Stimulated activated CD8-positive, alpha-beta memory T cell treated with anti-CD3 and anti-CD28 coated beads, Interleukin-2, amount 100 ng/mL, for 1 hour (primary cell): Measurements from ENCODE around the gene UGGT2.
"Not testable (repeated sequence)": the region's sequence is repeated elsewhere in the genome, so short reads cannot be mapped to it uniquely, and the experiment has no call there.

Source experiments
- DNase-seq, 2 donors: peaks; one replicate each; pipeline ENCODE4 v3.0.0-alpha.2; 2020; ENCODE audit warnings: low read depth in 2 of 2

Gene UGGT2

GRCh38 chr13:95898256-95898655 lies 154.9 kb downstream of the UGGT2 start:
- no peak for DNase-seq

GRCh38 chr13:95896301-95896700 lies 156.9 kb downstream of the UGGT2 start:
- no peak for DNase-seq

- DNase-seq: no peak
Measured at GRCh38 chr13:95893861-95894260, 159.3 kb downstream of the UGGT2 start.

GRCh38 chr13:95882121-95882520 lies 171.1 kb downstream of the UGGT2 start:
- DNase-seq: no peak

- DNase-seq: no peak
Measured at GRCh38 chr13:95880331-95880730, 172.9 kb downstream of the UGGT2 start.

GRCh38 chr13:95874286-95874685 lies 178.9 kb downstream of the UGGT2 start:
- no peak for DNase-seq

GRCh38 chr13:95870421-95870820 lies 182.8 kb downstream of the UGGT2 start:
- DNase-seq: no peak

GRCh38 chr13:95865080-95865615 lies 188.1 kb downstream of the UGGT2 start:
- no peak for DNase-seq

GRCh38 chr13:95862408-95862807 lies 190.8 kb downstream of the UGGT2 start:
- no peak for DNase-seq

- no peak for DNase-seq
Measured at GRCh38 chr13:95861296-95861695, 191.9 kb downstream of the UGGT2 start.

- DNase-seq: no peak
Measured at GRCh38 chr13:95858286-95859075, 194.7 kb downstream of the UGGT2 start.

- not testable (repeated sequence) for DNase-seq
Measured at GRCh38 chr13:95845656-95846055, 207.5 kb downstream of the UGGT2 start.

GRCh38 chr13:95842898-95843297 lies 210.3 kb downstream of the UGGT2 start:
- DNase-seq: no peak

GRCh38 chr13:95841894-95842293 lies 211.3 kb downstream of the UGGT2 start:
- DNase-seq: no peak

GRCh38 chr13:95834134-95834765 lies 219.0 kb downstream of the UGGT2 start:
- DNase-seq: peak; percentile 20 to 43

- DNase-seq: no peak
Measured at GRCh38 chr13:95833719-95834118, 219.5 kb downstream of the UGGT2 start.

- DNase-seq: no peak
Measured at GRCh38 chr13:95833126-95833525, 220.1 kb downstream of the UGGT2 start.

- no peak for DNase-seq
Measured at GRCh38 chr13:95822303-95822702, 230.9 kb downstream of the UGGT2 start.

- no peak for DNase-seq
Measured at GRCh38 chr13:95814495-95814894, 238.7 kb downstream of the UGGT2 start.

- DNase-seq: no peak
Measured at GRCh38 chr13:95813139-95813538, 240.1 kb downstream of the UGGT2 start.

GRCh38 chr13:95809429-95809828 lies 243.8 kb downstream of the UGGT2 start:
- no peak for DNase-seq

GRCh38 chr13:95805921-95806320 lies 247.3 kb downstream of the UGGT2 start:
- no peak for DNase-seq

- DNase-seq: no peak
Measured at GRCh38 chr13:95801825-95802224, 251.4 kb downstream of the UGGT2 start.
